ENCODE data around the gene EIF4G1. TPM values are rescaled to one million over a fixed set of nuclear protein-coding genes. Genes with fewer than 3 reads are reported as not detected.

EIF4G1 gene
- total RNA-seq, 1 donor from 2014 or later: 381 TPM

DNA sequence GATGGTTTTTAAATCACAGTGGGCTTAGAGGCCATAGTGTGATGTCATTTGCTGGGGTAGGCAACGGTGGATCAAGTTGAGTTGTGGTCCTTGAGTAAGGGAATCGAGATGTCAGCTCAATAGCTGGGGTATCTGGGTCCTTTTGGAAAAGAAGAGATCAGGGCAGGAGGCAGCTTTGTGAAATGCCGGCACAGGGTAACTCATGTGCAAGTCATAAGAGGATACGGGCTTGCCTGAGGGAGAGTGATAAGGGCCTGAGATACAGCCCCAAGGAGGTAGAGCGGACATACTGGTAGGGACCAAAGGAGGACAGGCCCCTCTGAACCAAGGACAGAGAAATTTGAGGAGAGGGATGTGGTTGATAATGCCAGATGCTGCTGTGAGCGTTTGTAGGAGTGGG is 18.8 kb downstream of the EIF4G1 start:
- Histone ChIP-seq H3K27me3 (ENCODE audit: control insufficient read depth, insufficient read depth, low read length) (no peaks in the 10 kb centered on the region), H3K4me3 (ENCODE audit: low read depth, low read length) (no peak overlapping the region), H3K36me3 (ENCODE audit: control insufficient read depth, insufficient read depth, low read length) (peaks cover 12% of the 10 kb centered on the region)
- TF ChIP-seq, protein P1, sequence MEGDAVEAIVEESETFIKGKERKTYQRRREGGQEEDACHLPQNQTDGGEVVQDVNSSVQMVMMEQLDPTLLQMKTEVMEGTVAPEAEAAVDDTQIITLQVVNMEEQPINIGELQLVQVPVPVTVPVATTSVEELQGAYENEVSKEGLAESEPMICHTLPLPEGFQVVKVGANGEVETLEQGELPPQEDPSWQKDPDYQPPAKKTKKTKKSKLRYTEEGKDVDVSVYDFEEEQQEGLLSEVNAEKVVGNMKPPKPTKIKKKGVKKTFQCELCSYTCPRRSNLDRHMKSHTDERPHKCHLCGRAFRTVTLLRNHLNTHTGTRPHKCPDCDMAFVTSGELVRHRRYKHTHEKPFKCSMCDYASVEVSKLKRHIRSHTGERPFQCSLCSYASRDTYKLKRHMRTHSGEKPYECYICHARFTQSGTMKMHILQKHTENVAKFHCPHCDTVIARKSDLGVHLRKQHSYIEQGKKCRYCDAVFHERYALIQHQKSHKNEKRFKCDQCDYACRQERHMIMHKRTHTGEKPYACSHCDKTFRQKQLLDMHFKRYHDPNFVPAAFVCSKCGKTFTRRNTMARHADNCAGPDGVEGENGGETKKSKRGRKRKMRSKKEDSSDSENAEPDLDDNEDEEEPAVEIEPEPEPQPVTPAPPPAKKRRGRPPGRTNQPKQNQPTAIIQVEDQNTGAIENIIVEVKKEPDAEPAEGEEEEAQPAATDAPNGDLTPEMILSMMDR (IDR thresholded peaks at IDR 0.05; ENCODE audit: insufficient read depth, low read length, poor library complexity, severe bottlenecking): no peak
- no peak for DNase-seq (ENCODE audit: low read depth)

DNA sequence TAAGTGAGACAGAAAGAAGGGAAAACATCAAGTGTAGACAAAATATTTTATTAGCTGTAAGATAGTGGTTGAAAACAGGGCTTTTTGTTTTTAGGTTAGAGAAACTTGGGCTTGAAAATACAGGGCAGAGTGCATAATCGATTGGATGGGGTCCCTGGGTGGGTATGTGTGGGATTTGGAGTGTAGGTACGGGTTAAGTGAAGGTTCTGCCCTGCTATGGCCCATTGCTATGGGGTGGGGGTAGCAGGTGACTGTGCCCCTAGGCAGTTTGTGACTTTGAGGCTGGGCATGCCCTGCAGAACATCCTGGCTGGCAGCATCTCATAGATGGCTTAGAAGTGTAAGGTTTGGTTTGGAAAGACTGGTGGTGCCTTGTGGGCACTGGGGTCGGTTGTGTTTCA is 19.3 kb downstream of the EIF4G1 start:
- TF ChIP-seq, protein P1 (IDR thresholded peaks at IDR 0.05; ENCODE audit: insufficient read depth, low read length, poor library complexity, severe bottlenecking): no peak
- DNase-seq (ENCODE audit: low read depth): no peak
- Histone ChIP-seq H3K36me3 (ENCODE audit: control insufficient read depth, insufficient read depth, low read length) (peaks cover 11% of the 10 kb centered on the region), H3K4me3 (ENCODE audit: low read depth, low read length) (no peak overlapping the region), H3K27me3 (ENCODE audit: control insufficient read depth, insufficient read depth, low read length) (no peaks in the 10 kb centered on the region)

DNA sequence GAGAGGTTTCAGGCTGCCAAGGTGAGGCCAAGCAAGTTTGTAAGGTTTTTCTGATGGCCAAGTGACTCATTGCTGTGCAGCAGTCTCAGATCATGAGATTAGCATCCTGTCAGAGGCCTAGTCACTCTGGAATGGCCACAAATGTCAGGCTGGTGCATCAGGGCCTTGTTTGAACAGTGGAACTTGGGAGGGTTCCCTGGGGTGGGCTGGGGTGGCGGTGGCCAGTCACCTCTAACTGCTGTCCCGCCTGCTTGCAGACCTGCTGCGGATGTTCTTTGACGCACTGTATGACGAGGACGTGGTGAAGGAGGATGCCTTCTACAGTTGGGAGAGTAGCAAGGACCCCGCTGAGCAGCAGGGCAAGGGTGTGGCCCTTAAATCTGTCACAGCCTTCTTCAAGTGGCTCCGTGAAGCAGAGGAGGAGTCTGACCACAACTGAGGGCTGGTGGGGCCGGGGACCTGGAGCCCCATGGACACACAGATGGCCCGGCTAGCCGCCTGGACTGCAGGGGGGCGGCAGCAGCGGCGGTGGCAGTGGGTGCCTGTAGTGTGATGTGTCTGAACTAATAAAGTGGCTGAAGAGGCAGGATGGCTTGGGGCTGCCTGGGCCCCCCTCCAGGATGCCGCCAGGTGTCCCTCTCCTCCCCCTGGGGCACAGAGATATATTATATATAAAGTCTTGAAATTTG is 20.2 kb downstream of the EIF4G1 start:
- TF ChIP-seq, protein P1 (IDR thresholded peaks at IDR 0.05; ENCODE audit: insufficient read depth, low read length, poor library complexity, severe bottlenecking): no peak
- peak; percentile 70 for DNase-seq (ENCODE audit: low read depth)
- Histone ChIP-seq H3K4me3 (ENCODE audit: low read depth, low read length) (no peak overlapping the region), H3K36me3 (ENCODE audit: control insufficient read depth, insufficient read depth, low read length) (peaks cover 11% of the 10 kb centered on the region), H3K27me3 (ENCODE audit: control insufficient read depth, insufficient read depth, low read length) (no peaks in the 10 kb centered on the region)

DNA sequence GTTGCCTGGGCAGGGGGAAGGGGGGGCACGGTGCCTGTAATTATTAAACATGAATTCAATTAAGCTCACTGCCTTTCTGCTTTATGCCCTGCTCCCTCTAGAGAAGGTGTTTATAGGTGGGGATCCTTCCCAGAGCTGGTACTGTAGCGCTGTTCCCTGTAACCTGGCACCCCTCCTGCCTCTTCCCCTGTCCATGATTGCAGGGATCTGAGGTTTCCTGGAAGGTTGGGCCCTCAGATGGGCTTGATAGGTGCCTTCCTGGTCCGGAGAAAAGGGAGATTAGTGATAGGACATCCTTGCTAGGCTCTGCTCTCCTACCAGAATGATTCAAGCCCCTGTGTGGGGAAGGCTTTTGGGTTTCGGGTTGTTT is 20.9 kb downstream of the EIF4G1 start:
- Histone ChIP-seq H3K27me3 (ENCODE audit: control insufficient read depth, insufficient read depth, low read length) (no peaks in the 10 kb centered on the region), H3K4me3 (ENCODE audit: low read depth, low read length) (no peak overlapping the region), H3K36me3 (ENCODE audit: control insufficient read depth, insufficient read depth, low read length) (peaks cover 11% of the 10 kb centered on the region)
- TF ChIP-seq, protein P1 (IDR thresholded peaks at IDR 0.05; ENCODE audit: insufficient read depth, low read length, poor library complexity, severe bottlenecking): no peak
- no peak for DNase-seq (ENCODE audit: low read depth)

DNA sequence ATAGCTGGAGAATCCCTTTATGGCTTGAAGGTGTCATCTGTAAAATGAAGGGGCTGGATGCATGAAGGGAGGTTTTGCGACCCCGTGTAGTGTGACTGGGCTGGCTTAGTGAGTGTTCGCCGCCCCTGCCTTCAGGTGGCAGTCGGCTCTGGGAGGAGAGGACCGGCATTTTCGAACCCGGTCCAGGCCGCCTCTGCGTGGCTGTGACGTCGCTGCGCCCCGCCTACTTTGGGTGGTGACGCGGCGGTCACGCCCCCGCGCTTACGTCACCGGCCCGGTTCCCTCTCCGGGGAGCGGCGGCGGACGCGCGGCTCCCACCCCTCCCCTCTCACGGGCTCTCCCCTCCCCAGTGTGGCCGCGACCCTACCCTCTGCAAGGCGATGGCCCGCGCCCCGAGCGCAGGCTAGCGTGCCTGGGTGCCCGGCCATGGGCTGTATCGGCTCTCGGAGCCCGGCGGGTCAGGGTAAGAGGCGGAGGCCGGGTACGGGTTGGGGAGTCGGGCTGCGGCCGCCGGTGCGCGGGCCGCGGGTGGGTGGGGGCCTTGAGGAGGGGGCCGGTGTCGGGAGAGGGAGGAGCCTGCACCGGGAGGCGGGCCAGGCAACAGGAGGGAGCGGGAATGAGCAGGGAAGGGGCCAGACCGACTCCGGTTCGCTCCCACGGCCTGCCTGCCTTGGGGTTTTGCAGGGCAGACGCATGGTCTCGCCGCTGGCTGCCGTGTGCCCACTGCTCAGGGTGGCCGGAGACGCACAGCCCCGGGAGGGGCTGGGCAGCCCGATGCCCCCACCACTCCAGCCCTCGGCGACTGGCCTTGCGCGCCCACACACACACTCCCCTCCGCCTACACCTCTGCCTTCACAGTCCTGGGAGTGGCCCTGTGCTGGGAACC is 21.5 kb downstream of the EIF4G1 start:
- Histone ChIP-seq H3K36me3 (ENCODE audit: control insufficient read depth, insufficient read depth, low read length) (peaks cover 11% of the 10 kb centered on the region), H3K4me3 (ENCODE audit: low read depth, low read length) (peak overlapping the region; percentile 61), H3K27me3 (ENCODE audit: control insufficient read depth, insufficient read depth, low read length) (no peaks in the 10 kb centered on the region)
- TF ChIP-seq, protein P1 (IDR thresholded peaks at IDR 0.05; ENCODE audit: insufficient read depth, low read length, poor library complexity, severe bottlenecking): no peak
- DNase-seq (ENCODE audit: low read depth): no peak
